Measurements from ENCODE around the gene FAR2. TPM values are rescaled to one million over a fixed set of nuclear protein-coding genes. Genes with fewer than 3 reads are reported as not detected.
"Not testable (repeated sequence)": the region's sequence is repeated elsewhere in the genome, so short reads cannot be mapped to it uniquely, and the experiment has no call there.

FAR2 gene
- total RNA-seq, 1 donor from 2014 or later = 7.2 TPM

- Mint-ChIP-seq H3K27me3 (ENCODE audit: low read depth) (no peaks in the 10 kb centered on the region), H3K36me3 (peaks cover 16% of the 10 kb centered on the region), H3K4me3 (no peak overlapping the region), H3K27ac (no peak overlapping the region), H3K9me3 (peaks cover 4% of the 10 kb centered on the region), H3K4me1 (peaks cover 13% of the 10 kb centered on the region)
- no peak for TF ChIP-seq CTCF (IDR thresholded peaks at IDR 0.05; ENCODE audit: unreplicated experiment)
- DNase-seq (ENCODE audit: low spot score in 2 of 2, unreplicated experiment in 2 of 2) = no peak
Observed at GRCh38 chr12:29374913-29375312, 225.8 kb downstream of the FAR2 start.

DNA sequence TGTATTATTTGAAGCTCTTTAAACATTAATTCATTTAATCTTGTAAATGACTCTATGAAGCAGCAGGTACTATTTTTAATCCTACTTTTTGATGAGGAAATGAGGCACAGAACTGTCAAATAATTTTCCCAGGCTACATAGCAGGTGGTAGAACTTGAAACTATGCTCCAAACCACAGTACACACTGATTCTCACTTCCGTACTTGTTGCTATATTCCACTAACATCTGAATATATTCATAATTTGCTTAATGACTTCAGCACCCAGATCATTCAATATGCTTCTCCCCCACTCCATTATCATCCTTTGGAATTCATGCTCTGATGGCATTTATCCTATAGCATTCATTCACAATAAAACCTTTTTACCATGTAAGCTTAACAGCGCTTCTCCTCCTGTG is 227.0 kb downstream of the FAR2 start:
- Mint-ChIP-seq H3K9me3 (peaks cover 4% of the 10 kb centered on the region), H3K27me3 (ENCODE audit: low read depth) (no peaks in the 10 kb centered on the region), H3K36me3 (peaks cover 16% of the 10 kb centered on the region), H3K27ac (no peak overlapping the region), H3K4me3 (no peak overlapping the region), H3K4me1 (peaks cover 16% of the 10 kb centered on the region)
- no peak for DNase-seq (ENCODE audit: low spot score in 2 of 2, unreplicated experiment in 2 of 2)
- no peak for TF ChIP-seq CTCF (IDR thresholded peaks at IDR 0.05; ENCODE audit: unreplicated experiment)

DNA sequence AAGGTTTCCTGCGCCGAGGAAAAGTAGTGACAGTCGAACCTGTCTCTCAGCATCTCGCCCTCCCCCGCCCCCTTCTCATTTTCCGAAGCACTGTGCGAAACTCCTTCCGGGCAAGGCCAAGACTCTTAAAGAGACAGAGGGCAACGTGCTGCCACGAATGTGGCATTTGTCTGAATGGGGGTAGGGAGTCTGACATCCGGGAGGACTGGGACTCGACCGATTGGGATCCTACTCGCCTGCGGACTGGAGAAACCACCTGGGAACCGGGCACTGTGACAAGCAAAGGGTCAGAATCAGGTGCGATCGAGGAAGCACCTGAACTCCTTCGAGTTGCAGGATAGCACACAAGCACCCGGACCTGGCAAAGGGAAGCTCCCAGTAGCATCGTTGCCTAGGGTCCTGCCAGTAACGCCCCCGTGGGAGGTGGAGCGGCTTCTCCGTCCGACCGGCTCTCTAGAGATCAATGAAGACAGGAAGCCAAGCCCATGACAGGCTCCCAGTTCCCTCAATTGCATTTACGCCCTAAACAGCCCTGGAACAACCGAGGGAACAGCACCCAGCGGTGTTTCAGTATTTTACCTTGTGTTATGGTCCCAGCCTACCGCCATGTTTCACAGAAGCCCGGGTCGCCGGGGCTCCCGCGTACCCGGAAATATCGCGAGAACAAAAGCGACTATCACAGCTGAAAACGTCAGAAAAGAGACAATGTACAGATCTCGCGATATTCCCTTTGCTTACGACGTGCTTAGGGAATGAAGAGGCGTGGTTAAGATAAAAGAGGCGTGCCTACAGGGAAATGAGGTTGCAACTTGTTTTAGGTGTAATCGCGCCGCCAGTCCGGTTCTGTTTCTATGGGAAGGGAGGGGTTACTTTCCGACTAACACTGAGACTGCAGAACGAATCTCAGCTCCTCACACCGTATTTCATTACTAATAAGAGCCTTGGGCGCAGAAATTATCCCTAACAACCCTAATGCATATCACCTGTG is 231.8 kb downstream of the FAR2 start, which contains the start of gene ERGIC2:
Gene ERGIC2, minus strand, starts transcription at position 637 of the 988 bp plus-strand sequence. CDS start 9,539 bp downstream, outside the sequence.
- no peak for TF ChIP-seq CTCF (IDR thresholded peaks at IDR 0.05; ENCODE audit: unreplicated experiment)
- H3K27ac Mint-ChIP-seq = peak within 1 kb of the TSS; percentile 96
- H3K36me3 Mint-ChIP-seq = peaks cover 14% of the 10 kb centered on the region
- peak; percentile 69 to 87 for DNase-seq (ENCODE audit: low spot score in 2 of 2, unreplicated experiment in 2 of 2)
- peaks cover 5% of the 10 kb centered on the region for H3K27me3 Mint-ChIP-seq (ENCODE audit: low read depth)
- H3K4me1 Mint-ChIP-seq = peaks cover 16% of the 10 kb centered on the region
- H3K4me3 Mint-ChIP-seq = peak within 1 kb of the TSS; percentile 92
- H3K9me3 Mint-ChIP-seq = peaks cover 4% of the 10 kb centered on the region

- Mint-ChIP-seq H3K4me1 (peaks cover 16% of the 10 kb centered on the region), H3K9me3 (no peaks in the 10 kb centered on the region), H3K27ac (no peak overlapping the region), H3K4me3 (peak overlapping the region; percentile 24), H3K36me3 (peaks cover 5% of the 10 kb centered on the region), H3K27me3 (ENCODE audit: low read depth) (peaks cover 5% of the 10 kb centered on the region)
- no peak for DNase-seq (ENCODE audit: low spot score in 2 of 2, unreplicated experiment in 2 of 2)
- TF ChIP-seq CTCF (IDR thresholded peaks at IDR 0.05; ENCODE audit: unreplicated experiment) = no peak
Observed at GRCh38 chr12:29382251-29382650, 233.2 kb downstream of the FAR2 start.

DNA sequence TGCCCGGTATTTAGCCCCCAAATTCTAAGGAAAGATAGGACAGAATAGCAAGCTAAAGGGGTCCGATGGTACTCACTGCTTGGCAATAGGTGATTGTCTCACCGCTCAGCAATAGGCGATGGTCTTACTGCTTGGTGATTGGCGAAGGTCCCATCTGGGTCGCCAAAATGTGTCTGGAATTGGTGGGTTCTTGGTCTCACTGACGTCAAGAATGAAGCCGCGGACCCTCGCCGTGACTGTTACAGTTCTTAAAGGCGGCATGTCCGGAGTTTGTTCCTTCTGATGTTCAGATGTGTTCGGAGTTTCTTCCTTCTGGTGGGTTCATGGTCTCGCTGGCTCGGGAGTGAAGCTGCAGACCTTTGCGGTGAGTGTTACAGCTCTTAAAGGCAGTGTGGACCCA is 236.1 kb downstream of the FAR2 start:
- DNase-seq (ENCODE audit: low spot score in 2 of 2, unreplicated experiment in 2 of 2); H3K4me3 Mint-ChIP-seq; H3K9me3 Mint-ChIP-seq; H3K36me3 Mint-ChIP-seq; H3K27me3 Mint-ChIP-seq (ENCODE audit: low read depth); H3K4me1 Mint-ChIP-seq; H3K27ac Mint-ChIP-seq: not testable (repeated sequence)

Other genes with a start within 250 kb of the FAR2 start
- 59.8 to 65.3 TPM (median 62.3 TPM) in 3 replicates for gene ERGIC2, start 231.9 kb downstream of the FAR2 start, total RNA-seq

Data from mesothelial cell of epicardium (in vitro differentiated cells).